Activated CD8-positive, alpha-beta memory T cell treated with anti-CD3 and anti-CD28 coated beads, Interleukin-2, amount 50 U/mL, for 24 hours (primary cell): ENCODE measurements around the gene SLC16A11.
"Not testable (repeated sequence)": the region's sequence is repeated elsewhere in the genome, so short reads cannot be mapped to it uniquely, and the experiment has no call there.

Experiments used
- DNase-seq: peaks from one replicate; pipeline ENCODE4 v3.0.0-alpha.2; 2020; ENCODE audit errors: extremely low read depth

The SLC16A11 gene, protein sequence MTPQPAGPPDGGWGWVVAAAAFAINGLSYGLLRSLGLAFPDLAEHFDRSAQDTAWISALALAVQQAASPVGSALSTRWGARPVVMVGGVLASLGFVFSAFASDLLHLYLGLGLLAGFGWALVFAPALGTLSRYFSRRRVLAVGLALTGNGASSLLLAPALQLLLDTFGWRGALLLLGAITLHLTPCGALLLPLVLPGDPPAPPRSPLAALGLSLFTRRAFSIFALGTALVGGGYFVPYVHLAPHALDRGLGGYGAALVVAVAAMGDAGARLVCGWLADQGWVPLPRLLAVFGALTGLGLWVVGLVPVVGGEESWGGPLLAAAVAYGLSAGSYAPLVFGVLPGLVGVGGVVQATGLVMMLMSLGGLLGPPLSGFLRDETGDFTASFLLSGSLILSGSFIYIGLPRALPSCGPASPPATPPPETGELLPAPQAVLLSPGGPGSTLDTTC

GRCh38 chr17:7043497-7044198, at the start of gene SLC16A11:
SLC16A11 (minus strand) TSS chr17:7044092; CDS start chr17:7043513, 579 bp downstream.
- no peak for DNase-seq

GRCh38 chr17:7091311-7092005, 47.6 kb upstream of the SLC16A11 start:
- not testable (repeated sequence) for DNase-seq

GRCh38 chr17:7089570-7089969, 45.7 kb upstream of the SLC16A11 start:
- DNase-seq: not testable (repeated sequence)

GRCh38 chr17:7088442-7088841, 44.5 kb upstream of the SLC16A11 start:
- DNase-seq: not testable (repeated sequence)

DNA sequence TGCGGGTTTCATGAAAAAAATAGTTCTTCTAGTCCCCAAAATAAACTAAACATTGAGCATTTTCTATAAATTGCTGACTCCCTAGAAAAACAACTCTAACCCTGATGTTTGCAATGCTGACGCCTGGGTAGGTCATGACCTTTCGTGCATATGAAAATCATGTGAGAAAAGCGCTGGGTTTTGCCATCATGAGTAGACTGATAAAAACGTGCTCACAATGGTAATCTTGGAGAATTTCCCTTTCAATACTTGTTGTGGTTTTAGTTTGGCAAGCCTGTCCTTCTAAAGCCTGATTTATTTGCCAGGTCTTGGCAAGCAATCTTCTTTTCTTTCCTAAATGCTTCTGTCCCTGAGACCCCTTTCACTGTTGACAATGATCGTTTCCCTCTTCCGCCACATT, 40.2 kb upstream of the SLC16A11 start:
- DNase-seq: no peak

- DNase-seq: no peak
Observed at GRCh38 chr17:7083592-7083991, 39.7 kb upstream of the SLC16A11 start.

- no peak for DNase-seq
Observed at GRCh38 chr17:7081341-7082062, 37.6 kb upstream of the SLC16A11 start.

- no peak for DNase-seq
Observed at GRCh38 chr17:7080456-7081041, 36.7 kb upstream of the SLC16A11 start.

GRCh38 chr17:7079581-7080455, 35.9 kb upstream of the SLC16A11 start, which contains the start of gene CLEC10A:
CLEC10A (minus strand) TSS chr17:7080251; CDS start chr17:7078812, 1,439 bp downstream.
- no peak for DNase-seq

DNA sequence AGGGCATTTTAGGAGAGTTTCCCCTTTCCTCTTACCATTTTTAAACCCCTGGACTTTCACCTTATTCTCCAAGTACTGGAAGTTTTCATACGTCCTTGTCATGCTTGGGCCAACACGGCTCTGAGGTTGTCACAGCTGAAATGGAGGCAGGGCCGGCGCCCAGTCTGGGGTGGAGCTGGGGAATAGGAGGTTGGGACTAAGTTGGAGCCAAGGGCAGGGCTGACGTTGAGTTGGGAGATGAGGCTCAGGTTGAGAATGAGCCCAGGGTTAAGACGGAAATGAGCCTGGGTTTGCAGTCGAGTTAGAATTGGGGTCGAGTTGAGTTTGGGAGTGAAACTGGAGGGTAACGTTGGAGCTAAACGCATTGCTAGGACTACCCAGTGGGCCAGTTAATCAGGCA, 34.8 kb upstream of the SLC16A11 start:
- no peak for DNase-seq

DNA sequence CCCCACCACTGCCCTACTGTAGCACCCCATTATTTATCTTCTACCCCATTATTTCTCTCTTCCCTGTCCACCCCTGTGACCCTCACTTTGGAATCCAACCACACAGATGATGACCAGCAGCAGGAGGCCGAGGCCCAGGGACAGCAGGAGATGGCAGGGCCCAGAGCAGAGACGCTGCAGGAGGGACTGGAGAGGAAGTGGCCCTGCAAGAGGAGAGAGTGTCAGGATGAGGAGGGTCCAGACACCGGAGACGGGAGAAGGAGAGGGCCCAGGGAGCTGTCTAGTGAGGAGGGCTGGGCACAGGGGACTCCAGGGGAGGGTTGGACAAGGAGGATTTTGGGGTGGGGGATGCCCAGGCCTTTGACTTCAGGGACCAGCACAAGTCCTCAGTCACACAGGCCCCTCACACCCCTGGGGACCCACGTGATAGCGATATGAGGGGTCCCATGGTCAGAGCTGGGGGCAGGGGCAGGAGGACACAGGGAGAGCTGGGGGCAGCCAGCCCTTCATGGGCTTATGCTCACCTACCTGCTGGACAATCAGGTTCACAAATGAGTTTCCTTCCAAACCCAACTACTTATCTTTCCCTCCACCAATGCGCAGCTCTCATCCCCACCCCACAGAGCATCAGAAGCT, 34.1 kb upstream of the SLC16A11 start:
- DNase-seq: no peak

GRCh38 chr17:7074931-7075330, 31.0 kb upstream of the SLC16A11 start:
- DNase-seq: no peak

DNA sequence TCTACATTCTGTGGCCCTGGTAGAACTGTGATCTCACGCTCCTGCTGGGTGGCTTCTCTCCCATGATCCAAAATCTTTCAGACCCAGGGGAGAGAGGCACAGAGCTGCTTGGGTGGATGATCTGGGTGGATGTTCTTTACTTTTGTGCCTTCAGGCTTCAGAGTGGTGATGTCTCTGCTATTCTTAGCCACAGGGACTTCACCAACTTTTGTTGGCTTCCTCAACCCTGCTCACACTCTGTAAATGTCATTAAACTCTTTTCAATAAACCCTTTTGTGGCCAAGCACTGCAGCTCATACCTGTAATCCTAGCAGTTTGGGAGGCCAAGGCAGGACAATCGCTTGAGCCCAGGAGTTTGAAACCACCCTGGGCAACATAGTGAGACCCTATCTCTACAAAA, 28.5 kb upstream of the SLC16A11 start:
- no peak for DNase-seq

GRCh38 chr17:7070712-7071111, 26.8 kb upstream of the SLC16A11 start:
- no peak for DNase-seq

DNA sequence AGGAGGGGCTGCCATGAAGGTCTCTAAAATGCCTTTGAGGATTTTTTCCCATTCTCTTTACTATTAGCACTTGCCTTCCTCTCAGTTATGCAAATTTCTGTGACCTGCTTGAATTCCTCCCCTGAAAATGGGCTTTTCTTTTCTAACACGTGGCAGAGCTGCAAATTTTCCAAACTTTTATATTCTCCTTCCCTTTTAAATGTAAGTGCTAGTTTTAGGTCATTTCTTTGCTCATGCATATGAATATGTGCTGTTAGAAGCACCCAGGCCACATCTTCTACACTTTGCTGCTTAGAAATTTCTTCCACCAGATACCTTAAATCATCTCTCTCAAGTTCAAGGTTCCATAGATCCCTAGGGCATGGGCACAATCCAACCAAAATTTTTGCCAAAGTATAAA, 24.4 kb upstream of the SLC16A11 start:
- no peak for DNase-seq

DNA sequence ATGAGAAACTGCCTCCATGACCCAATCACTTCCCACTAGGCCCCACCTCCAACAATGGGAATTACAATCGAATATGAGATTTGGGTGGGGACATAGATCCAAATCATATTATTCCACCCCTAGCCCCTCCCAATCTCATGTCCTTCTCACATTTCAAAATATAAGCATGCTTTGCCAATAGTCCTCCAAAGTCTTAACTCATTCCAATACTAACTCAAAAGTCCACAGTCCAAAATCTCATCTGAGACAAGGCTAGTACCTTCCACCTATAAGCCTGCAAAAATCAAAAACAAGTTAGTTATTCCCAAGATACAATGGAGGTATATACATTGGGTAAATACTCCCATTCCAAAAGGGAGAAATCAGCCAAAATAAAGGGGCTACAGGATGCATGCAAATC, 23.3 kb upstream of the SLC16A11 start:
- DNase-seq: no peak

- DNase-seq: no peak
Observed at GRCh38 chr17:7064261-7064660, 20.4 kb upstream of the SLC16A11 start.

- no peak for DNase-seq
Observed at GRCh38 chr17:7063518-7064094, 19.7 kb upstream of the SLC16A11 start.

DNA sequence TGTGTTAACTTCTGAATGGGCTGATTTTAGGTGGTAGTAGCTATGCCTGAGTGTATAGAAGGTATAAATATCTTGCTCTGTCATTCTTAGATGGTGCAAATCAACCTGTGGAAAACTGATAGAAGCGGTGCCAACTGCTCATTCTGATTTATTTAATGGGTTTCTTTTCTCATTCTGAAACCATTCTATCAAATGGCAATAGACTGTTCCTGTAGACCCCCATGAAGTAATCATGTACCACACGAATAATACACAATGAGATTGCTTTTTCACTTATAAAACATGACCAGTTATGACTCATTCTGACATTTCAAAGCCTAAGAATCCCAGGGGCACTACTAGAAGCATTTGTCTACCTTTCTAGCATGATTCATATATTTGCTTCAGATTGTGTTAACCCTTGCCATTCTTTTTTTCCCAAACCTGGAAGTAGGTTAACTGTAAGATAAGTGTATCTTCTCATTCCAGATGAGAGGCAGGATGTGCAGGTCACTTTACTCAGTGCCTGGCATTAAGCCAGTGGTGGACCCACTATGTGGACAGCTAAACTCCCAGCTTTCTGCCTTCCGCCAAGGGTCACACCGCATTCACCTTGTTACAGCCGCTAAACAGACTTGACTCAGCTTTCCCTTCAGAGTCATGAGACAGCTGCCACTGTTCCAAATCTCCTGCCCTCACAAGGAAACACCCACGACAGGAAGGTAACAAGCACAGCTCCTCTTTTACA, 16.4 kb upstream of the SLC16A11 start:
- DNase-seq: no peak
